ENCODE data around the gene BANP.

- TF ChIP-seq, protein P1, sequence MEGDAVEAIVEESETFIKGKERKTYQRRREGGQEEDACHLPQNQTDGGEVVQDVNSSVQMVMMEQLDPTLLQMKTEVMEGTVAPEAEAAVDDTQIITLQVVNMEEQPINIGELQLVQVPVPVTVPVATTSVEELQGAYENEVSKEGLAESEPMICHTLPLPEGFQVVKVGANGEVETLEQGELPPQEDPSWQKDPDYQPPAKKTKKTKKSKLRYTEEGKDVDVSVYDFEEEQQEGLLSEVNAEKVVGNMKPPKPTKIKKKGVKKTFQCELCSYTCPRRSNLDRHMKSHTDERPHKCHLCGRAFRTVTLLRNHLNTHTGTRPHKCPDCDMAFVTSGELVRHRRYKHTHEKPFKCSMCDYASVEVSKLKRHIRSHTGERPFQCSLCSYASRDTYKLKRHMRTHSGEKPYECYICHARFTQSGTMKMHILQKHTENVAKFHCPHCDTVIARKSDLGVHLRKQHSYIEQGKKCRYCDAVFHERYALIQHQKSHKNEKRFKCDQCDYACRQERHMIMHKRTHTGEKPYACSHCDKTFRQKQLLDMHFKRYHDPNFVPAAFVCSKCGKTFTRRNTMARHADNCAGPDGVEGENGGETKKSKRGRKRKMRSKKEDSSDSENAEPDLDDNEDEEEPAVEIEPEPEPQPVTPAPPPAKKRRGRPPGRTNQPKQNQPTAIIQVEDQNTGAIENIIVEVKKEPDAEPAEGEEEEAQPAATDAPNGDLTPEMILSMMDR (IDR thresholded peaks at IDR 0.05): no peak
- no peak for TF ChIP-seq POLR2A (IDR thresholded peaks at IDR 0.05)
These were observed 52.5 kb downstream of the BANP start for GRCh38 chr16:88003736-88004135.

Data from heart left ventricle (tissue), 13 donors.